Loucy (cell line): ENCODE measurements around the gene PHACTR1.

Experiments used
- CTCF ChIP-seq: fragments of 200-600 bp; sonication (generic); conservative IDR thresholded peaks from 2 replicates; pipeline ENCODE4 v1.5.1; 2014; ENCODE audit warnings: mild to moderate bottlenecking, antibody characterized with exemption, low read length
- EZH2phosphoT487 ChIP-seq: fragments of 200-600 bp; IDR thresholded peaks from 2 replicates; pipeline ENCODE4 v1.6.1; 2018; ENCODE audit warnings: antibody characterized with exemption, mild to moderate bottlenecking, moderate library complexity, borderline replicate concordance

GRCh38 chr6:13075141-13075845, 358.7 kb downstream of the PHACTR1 start:
- no peak for TF ChIP-seq CTCF
- TF ChIP-seq EZH2phosphoT487 = no peak
